ENCODE data around the gene TLDC2.

DNA sequence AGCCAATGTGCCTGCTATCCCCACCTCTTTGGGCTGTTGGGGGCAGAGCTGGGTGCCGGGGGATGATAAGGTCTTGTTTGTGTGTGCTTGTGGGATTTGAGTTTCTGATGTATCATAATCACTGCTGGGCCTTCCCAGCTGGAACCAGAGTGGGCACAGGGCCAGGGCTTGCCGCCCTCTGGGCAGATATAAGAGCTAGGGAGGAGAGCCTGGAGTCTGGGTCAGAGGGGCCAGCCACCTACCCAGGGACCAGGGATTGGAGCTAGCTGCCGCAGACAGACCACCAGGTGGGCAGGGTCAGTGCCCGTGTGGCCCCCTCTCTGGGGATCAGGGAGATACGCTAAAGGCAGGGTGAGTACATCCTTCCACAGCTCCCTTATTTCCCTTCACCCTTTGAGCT is 3.1 kb upstream of the TLDC2 start:
- no peak for TF ChIP-seq CTCF (IDR thresholded peaks at IDR 0.05)
- no peak for TF ChIP-seq POLR2A (IDR thresholded peaks at IDR 0.05)
